Bronchial epithelial cell (primary cell): Measurements from ENCODE around the gene TOR1B. TPM values are rescaled to one million over a fixed set of nuclear protein-coding genes. Genes with fewer than 3 reads are reported as not detected.

Source experiments
- DNase-seq: peaks from one replicate; pipeline ENCODE4 v3.0.0-alpha.2; 2010; ENCODE audit warnings: low read depth
- FAIRE-seq: peaks from 2 replicates; lab custom pipeline; 2011; peaks lifted over from hg19 to GRCh38; lab: Jason Lieb, UNC
- H3K27me3 ChIP-seq: 2 replicates; pipeline ENCODE4 v1.5.1; 2011; ENCODE audit warnings: low read length; ENCODE audit not compliant: control insufficient read depth, insufficient read depth
- H3K36me3 ChIP-seq: 2 replicates; pipeline ENCODE4 v1.5.1; 2011; ENCODE audit warnings: low read length; ENCODE audit not compliant: control insufficient read depth, insufficient read depth
- H3K4me3 ChIP-seq: 2 replicates; pipeline ENCODE4 v1.5.1; 2011; ENCODE audit warnings: mild to moderate bottlenecking, low read depth, low read length, control low read depth
- CTCF ChIP-seq: IDR thresholded peaks from 2 replicates; pipeline ENCODE4 v1.5.1; 2011; ENCODE audit warnings: mild to moderate bottlenecking, moderate library complexity, low read length, control low read depth, inconsistent platforms; ENCODE audit not compliant: insufficient read depth, severe bottlenecking
- total RNA-seq: library from RNA; depleted of rRNA; stranded (reverse); fragments of >200 nt; gene quantifications from 2 replicates; pipeline ENCODE4 v1.2.1, GENCODE V29; 2014

TOR1B gene
- total RNA-seq, 1 donor from 2014 or later, result 27.9 TPM

GRCh38 chr9:129851821-129852220 lies 48.8 kb downstream of the TOR1B start:
- peaks cover 21% of the 10 kb centered on the region for H3K36me3 ChIP-seq
- no peak overlapping the region for H3K4me3 ChIP-seq
- FAIRE-seq (no peak), DNase-seq (no peak)
- TF ChIP-seq CTCF, result no peak
- H3K27me3 ChIP-seq, result no peaks in the 10 kb centered on the region

DNA sequence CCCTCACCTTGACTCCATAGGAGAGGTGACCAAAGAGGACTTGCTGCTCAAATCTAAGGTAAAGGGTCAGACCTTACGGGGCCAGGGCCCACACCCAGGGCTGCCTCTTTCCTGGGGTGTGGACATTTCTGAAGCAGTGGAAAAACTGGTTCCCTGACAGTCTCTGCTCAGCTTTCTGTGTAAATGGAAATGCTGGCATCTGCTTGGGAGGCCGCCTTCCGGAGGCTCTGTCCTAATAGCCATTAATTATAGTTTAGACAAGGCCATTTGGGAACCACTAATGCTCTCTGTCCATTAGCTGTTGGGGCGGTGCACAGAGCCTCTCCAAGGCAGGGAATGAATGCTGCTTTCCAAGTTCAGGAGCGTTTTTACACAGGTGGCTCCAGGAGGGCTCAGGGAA lies 49.6 kb downstream of the TOR1B start:
- H3K4me3 ChIP-seq, result no peak overlapping the region
- DNase-seq (no peak), FAIRE-seq (no peak)
- TF ChIP-seq CTCF, result no peak
- H3K27me3 ChIP-seq, result no peaks in the 10 kb centered on the region
- peaks cover 26% of the 10 kb centered on the region for H3K36me3 ChIP-seq

GRCh38 chr9:129853614-129854013 lies 50.6 kb downstream of the TOR1B start:
- FAIRE-seq, result no peak
- no peaks in the 10 kb centered on the region for H3K27me3 ChIP-seq
- peaks cover 30% of the 10 kb centered on the region for H3K36me3 ChIP-seq
- no peak for TF ChIP-seq CTCF
- no peak overlapping the region for H3K4me3 ChIP-seq
- DNase-seq, result no peak

DNA sequence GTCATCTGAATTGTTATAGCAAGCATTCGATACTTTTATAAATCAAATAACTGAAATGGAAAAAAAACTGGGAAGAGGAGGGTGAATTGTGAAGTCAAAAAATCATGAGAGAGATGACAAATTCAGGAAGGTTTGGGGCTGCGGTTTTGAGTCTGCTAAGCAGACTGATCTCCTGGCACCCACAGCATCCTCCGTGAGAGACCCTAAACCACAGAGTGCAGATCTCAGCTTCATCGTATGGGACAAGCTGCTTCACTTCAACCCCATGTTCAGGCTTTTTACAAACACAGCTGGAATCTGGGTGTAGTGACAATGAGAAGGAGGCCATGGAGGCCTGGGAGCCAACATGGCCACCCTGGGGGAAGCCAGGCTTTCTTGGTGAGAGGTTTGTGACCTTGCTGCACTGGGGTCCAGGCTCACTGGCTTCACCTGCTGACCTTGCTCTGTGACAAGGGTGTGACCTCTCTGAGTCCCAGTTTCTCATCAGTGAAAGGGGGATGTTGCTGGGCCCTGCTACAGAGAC lies 51.7 kb downstream of the TOR1B start:
- H3K36me3 ChIP-seq, result peaks cover 30% of the 10 kb centered on the region
- FAIRE-seq (no peak), DNase-seq (no peak)
- H3K27me3 ChIP-seq, result no peaks in the 10 kb centered on the region
- no peak for TF ChIP-seq CTCF
- no peak overlapping the region for H3K4me3 ChIP-seq

DNA sequence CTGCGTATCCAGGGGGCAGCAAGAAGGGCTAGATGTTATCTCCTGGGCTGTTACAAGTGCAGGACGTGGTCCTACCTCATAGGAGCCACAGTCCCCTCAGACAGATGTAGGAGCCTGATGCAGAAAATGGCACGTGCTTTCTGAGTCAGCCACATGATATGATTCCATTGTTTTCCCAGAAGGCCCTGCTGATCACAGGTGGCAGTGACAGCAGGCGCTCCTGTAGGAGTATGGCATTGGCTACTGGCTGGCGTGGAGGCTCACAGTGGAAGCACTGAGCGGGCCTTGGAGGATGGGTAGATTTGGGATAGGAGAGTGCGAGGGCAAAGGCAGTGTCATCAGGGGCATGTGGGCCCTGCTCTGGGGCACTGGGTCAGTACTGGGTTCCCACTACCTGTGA lies 54.2 kb downstream of the TOR1B start:
- H3K36me3 ChIP-seq, result peaks cover 28% of the 10 kb centered on the region
- H3K4me3 ChIP-seq, result no peak overlapping the region
- no peaks in the 10 kb centered on the region for H3K27me3 ChIP-seq
- TF ChIP-seq CTCF, result no peak
- FAIRE-seq, result no peak
- DNase-seq, result no peak
